GM19438 (cell line): ENCODE data around the gene ANKRD13D.
"Not testable (repeated sequence)": the region's sequence is repeated elsewhere in the genome, so short reads cannot be mapped to it uniquely, and the experiment has no call there.

Experiments
- ATAC-seq: cut with Tn5 transposase; IDR thresholded peaks from one replicate; pipeline ENCODE4 v1.9.1; 2021; ENCODE audit warnings: low read depth; ENCODE audit not compliant: unreplicated experiment

Gene ANKRD13D

DNA sequence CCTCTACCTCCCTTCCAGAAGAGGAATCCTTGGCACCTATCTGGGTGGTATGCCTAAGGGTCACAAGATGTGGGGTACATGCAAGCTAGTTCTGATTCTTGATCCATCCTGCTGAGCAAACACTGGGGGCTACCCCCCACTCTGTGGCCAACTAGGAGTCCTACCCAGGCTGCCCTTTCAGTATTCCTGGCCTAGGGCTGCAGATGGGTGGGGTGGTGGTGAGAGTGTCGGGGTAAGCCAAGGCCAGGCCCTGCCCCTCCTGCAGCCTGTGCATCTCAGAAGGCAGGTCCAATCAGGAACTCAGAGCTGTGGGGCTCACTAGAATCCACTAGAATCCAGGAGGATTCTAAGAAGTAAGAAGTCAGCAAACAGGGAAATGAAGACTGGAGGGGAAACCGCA, 25.1 kb downstream of the ANKRD13D start:
- ATAC-seq, result no peak

DNA sequence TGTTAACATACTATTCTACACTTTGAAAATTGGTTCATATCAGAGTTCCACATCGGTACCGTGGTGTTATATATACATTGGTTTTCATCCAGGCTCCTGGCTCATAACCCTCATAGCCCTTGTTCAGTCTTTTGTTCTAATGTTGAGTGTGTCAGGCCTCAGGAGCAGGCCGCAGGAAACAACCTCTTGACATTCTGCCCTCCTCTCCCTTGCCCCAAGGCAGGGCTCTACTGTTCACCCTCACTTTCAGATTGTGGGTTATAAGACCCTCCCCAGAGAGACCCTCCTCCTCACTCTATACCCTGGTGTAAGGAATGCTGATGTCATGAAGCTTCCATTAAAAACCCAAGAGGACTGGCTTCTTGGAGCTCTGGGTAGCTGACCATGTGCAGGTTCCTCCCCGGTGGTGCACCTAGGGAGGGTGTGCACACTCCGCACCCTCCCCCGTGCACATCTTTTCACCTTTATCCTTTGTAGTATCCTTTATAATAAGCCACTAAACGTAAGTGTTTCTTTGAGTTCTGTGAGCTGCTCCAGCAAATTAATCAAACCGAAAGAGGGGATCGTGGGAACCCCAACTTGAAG, 26.3 kb downstream of the ANKRD13D start:
- no peak for ATAC-seq

DNA sequence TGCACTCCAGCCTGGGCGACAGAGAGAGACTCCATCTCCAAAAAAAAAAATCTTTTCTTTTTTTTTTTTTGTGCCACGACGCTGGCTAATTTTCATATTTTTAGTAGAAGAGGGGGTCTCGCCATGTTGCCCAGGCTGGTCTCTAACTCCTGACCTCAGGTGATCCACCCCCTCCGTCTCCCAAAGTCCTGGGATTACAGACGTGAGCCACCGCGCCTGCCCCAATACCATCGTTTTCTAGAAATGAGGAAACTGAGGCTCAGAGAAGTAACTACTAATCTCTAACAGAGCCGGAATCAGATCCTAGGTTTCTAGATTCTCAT, 27.7 kb downstream of the ANKRD13D start:
- ATAC-seq, result no peak

DNA sequence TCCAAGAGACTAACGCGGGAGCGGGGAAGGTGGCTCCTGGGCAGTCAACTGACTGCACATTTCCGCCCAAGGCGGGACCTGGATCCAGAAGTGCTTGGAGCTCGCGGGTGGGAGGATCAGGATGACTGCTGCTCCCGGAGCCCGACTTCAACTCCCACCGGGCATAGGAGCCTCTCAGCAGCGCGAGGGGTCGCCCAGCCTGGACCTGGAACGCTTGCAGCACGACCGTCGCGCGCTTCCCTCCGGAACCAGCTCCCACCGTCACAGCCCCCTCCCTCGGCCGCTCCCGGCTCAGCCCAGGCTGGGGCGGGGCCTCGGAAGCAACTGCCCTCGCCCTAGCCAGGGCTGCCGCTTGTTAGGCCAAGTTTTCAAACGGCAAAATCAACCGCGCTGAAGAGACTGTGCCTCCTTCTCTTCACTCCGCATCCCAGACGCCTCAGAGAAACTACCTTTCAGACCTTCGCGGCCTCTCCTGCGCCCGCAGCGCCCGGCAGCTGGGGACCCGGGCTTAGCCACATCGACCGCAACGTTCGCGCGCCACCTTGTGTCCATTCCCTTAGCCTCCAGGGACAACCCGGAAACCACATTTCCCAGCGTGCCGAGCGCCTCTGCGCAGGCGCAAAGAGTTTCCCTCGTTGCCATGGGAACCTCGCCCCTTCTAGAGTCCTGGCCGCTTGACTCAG, 28.2 kb downstream of the ANKRD13D start:
- peak; percentile 72 for ATAC-seq

GRCh38 chr11:67317888-67318555, 28.9 kb downstream of the ANKRD13D start:
- ATAC-seq, result peak; percentile 6

- not testable (repeated sequence) for ATAC-seq
These were observed 29.8 kb downstream of the ANKRD13D start for GRCh38 chr11:67318876-67319275.

DNA sequence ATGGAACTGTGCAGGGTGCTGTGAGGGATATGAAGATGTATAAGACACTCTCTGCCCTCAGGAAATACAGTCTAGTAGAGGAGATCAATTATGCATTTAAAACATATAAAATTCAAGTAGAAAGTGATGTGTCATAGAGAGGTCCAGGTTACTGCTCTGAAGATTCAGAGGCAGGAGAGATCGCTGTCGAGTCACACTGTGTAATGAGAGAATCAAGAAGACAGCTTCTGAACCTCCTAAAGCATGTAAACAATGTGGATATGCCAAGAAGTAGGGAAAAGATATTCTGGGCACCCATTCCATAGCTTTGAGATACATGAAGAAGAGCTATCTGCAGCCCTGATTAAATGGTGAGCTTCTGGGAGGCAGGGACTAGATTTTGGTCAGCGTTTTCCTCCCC, 30.9 kb downstream of the ANKRD13D start:
- no peak for ATAC-seq

DNA sequence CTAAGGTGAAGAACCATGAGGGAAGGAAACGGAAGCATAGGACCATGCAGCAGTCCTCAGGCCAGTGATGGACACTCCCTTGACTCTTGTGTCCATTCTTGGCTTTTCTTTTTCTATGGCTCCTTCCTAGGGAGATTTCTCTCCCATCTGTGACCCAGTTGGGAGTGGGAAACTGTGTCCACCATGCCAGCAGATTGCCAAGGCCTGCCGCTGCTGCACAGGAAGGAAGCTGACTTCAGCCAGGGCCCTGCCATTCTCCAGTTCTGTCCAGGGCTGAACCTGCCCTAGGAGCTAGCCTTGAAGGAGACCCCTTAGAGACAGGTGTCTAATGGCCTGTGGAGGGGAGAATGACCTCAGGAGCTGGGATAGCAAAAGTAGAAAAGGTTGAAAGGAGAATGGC, 31.6 kb downstream of the ANKRD13D start:
- ATAC-seq, result no peak

DNA sequence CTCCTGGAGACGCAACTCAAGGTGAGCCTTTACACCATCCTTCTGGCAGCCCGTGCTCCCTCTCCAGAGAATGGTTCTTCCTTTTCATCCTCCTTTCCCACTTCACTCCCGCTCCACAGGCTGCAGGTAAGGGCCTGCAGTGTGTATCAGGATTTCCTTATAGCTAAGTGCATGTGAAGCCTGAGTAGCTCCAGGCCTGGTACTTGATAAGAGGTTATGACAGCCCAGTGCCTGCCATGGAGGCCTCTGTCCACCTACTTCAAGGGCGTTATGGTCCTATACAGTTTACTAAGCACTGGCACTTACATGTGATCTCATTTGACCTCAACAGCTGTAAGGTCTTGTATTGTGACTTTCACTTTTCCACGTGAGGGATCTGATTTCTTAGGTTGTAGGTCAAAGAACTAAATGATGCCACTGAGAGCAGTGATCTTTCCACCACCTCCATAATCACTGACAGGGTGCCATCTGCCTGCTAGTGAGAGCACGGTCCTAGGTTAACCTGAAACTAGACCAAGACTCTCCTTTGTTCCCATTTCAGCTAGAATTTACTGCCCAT, 32.3 kb downstream of the ANKRD13D start:
- ATAC-seq, result no peak

DNA sequence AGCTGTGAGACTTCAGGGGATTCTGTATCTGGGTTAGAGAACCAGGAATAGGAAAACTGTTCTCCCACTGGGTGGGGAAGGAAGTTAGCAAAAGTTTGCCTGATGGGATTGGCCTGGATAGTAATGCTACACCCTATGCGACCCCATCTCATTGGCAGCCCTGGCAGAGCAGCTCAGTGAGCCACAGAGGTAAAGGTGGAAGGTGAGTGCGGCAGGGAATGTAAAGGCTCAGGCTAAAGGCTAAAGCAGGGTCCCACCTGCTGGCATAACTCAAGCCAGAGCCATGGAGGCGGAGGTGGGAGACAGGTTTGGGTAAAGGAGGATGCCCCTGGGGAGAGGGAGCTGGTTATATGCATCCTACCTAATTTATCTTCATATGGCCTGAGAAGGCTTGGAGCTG, 32.9 kb downstream of the ANKRD13D start:
- ATAC-seq, result no peak

DNA sequence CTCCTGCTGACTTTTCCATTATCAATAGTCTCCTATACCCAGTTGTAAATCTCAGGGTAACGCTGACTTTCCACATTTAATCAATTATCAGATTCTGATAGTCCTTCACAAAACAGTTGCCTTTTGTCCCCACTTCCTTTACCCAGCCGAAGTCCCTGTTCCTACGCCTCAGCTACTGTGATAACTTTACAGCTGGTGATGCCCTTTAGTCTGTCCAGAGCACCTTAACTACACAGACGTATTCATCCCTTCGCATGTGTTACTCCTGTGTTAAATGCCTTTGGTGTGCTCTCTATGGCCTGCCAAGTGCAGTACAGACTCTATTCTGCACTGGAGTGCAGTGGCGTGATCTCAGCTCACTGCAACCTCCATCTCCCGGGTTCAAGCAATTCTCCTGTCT, 34.4 kb downstream of the ANKRD13D start:
- ATAC-seq, result no peak

DNA sequence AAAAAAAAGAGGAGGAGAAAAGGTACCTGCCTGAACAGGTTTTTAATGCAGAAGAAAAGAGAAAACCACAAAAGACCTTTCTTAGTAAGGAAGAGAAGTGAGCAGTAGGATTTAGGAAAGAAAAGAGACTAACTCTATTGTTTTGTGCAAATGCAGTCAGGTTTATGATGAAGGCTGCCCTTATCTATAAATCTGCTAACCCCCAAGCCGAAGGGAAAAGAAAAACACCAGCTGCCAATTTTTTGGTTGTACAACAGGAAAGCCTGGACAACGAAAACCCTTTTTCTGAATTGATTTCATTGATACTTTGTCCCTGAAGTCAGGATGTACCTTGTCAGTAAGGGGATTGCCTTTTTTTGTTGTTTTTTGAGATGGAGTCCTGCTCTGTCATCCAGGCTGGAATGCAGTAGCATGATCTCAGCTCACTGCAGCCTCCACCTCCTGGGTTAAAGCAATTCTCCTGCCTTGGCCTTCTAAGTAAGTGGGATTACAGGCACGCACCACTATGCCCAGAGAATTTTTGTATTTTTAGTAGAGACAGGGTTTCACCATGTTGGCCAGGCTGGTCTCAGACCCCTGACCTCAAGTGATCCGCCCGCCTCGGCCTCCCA, 43.1 kb downstream of the ANKRD13D start:
- ATAC-seq, result no peak

- ATAC-seq, result no peak
These were observed 48.2 kb downstream of the ANKRD13D start for GRCh38 chr11:67337257-67337656.

GRCh38 chr11:67344264-67344663, 55.2 kb downstream of the ANKRD13D start:
- ATAC-seq, result no peak

DNA sequence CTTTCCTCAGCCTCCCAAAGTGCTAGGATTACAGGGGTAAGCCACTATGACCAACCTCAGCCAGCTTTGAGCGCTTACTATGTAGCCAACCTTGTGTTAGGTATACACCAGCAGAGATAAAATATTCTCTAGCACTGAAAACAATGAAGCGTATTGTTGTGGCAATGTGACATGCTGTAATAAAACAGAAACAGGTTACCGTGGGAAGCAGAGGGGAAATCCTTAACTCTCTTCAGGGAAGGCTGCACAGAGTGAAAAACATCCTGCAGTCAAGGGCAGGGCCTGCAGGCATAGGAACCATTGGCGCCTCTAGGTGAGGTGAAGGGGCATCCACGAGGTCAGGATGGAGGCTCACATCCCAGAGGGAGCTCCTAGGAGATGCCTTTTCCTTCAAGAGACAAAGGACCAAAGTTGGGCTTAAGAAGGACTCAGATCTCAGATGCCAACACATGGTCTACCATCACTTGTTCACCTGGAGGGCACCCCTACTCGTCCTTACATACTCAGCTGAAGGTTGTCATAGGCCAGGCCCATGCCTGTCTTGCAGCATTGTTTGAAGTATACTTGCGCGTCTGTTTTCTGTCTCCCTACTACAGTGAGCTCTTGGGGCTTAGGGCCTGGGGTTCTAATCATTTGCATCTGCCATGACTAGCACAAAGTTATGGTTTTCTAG, 56.3 kb downstream of the ANKRD13D start:
- ATAC-seq, result no peak

DNA sequence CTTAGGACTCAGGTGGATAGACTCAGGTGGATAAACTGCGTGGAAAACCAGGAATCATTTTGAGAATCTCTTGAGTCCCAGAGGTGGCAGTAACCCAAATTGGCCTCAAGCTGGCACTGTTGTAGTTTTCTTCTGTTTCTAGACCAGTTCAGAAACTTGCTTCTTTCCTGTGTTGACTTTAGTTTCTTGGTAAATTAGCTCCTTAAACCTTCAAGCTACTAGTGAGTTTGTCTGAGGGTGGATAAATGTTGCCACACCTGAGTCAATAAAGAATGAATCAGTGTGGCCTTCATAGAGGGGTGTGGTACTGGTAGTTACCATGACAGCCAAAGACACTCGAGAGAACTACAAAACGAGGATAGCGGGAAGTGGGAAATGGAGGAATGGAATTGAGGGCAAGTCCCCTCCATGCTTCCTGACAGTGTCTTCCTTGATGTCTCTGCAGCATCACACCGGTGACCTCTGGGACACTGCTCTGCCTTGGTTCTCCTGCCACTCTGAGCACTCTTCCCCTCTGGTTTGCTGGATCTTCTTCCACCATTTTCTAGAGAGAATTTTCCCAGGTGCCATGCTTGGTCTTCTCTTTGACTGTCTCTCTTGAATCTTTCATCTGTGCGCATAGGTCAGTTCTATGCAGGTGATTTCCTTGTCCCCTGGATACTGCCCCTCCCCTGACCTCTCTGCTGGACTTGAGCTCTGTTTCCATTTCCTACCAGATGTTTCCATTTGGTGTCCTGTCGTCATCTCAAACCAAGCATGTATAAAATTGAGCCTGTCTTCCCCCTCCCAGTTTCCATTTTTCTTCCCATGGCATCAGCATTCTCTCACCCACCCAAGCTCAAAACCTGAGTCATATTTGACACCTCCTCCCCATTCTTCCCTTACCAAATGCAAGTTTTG, 57.1 kb downstream of the ANKRD13D start:
- ATAC-seq, result no peak

GRCh38 chr11:67347964-67348749, 59.1 kb downstream of the ANKRD13D start:
- no peak for ATAC-seq

DNA sequence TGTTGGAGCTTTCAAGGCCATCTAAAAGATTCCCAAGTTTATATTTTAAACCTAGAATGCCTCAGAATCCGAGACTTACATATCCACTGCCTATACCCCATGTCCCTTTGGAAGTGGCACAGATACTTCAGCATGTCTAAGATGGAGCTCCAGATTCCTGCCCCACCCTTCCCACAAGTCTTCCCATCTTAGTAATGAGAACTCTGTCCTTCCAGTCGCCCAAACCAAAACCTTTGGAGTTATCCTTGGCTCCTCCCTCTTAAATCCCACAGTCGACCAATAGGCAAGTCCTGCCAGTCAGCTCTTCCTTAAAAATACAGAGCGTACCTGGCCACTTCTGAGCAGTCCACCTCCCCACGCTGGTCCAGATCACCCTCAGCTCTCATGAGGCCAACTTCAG, 59.9 kb downstream of the ANKRD13D start:
- no peak for ATAC-seq

GRCh38 chr11:67349457-67349856, 60.4 kb downstream of the ANKRD13D start:
- ATAC-seq, result no peak
